A673 (cell line): ENCODE results near the gene CRY2. TPM values are rescaled to one million over a fixed set of nuclear protein-coding genes. Genes with fewer than 3 reads are reported as not detected.

Source experiments
- BruUV-seq: library from RNA; stranded (reverse); fragments of 400-500 nt; replicated peaks from 2 replicates; lab custom pipeline; 2021; lab: Mats Ljungman, UMichigan
- CTCF ChIA-PET: fragments of 300-600 bp; sonication (Branson Sonifier 250); formaldehyde crosslinking; loops from one replicate; lab custom pipeline; 2022; ENCODE audit warnings: antibody characterized with exemption; lab: Charles Lee
- POLR2A ChIA-PET: fragments of 300-600 bp; sonication (Branson Sonifier 250); formaldehyde crosslinking; loops from one replicate; lab custom pipeline; 2022; ENCODE audit warnings: antibody characterized with exemption; ENCODE audit not compliant: low non-redundant PET; lab: Charles Lee
- DNase-seq: peaks from one replicate; pipeline ENCODE4 v3.0.0-alpha.2; 2015; ENCODE audit warnings: low spot score
- H3K27ac ChIP-seq: fragments of 200-600 bp; sonication (generic); 2 replicates; pipeline ENCODE4 v1.5.1; 2016; ENCODE audit warnings: mixed run types, low read depth, mild to moderate bottlenecking, mixed read lengths, antibody characterized with exemption, low read length; ENCODE audit not compliant: poor library complexity, severe bottlenecking
- H3K27me3 ChIP-seq: fragments of 200-600 bp; sonication (generic); replicated peaks from 2 replicates; pipeline ENCODE4 v1.6.1; 2017; ENCODE audit warnings: mixed run types, low read depth, mild to moderate bottlenecking, mixed read lengths, antibody characterized with exemption, low read length; ENCODE audit not compliant: insufficient read depth, poor library complexity
- H3K36me3 ChIP-seq: fragments of 200-600 bp; sonication (generic); 2 replicates; pipeline ENCODE4 v1.6.1; 2016; ENCODE audit warnings: mixed run types, mild to moderate bottlenecking, mixed read lengths, antibody characterized with exemption, low read length; ENCODE audit not compliant: insufficient read depth, poor library complexity, severe bottlenecking
- H3K4me1 ChIP-seq: fragments of 200-600 bp; sonication (generic); 2 replicates; pipeline ENCODE4 v1.6.1; 2017; ENCODE audit warnings: mixed run types, mild to moderate bottlenecking, mixed read lengths, antibody characterized with exemption, low read length; ENCODE audit not compliant: insufficient read depth, poor library complexity, severe bottlenecking
- H3K4me3 ChIP-seq: fragments of 200-600 bp; sonication (generic); 2 replicates; pipeline ENCODE4 v1.5.1; 2016; ENCODE audit warnings: low read depth, mixed run types, mild to moderate bottlenecking, mixed read lengths, low read length; ENCODE audit not compliant: poor library complexity, severe bottlenecking
- H3K9me3 ChIP-seq: fragments of 200-600 bp; sonication (generic); 2 replicates; pipeline ENCODE4 v1.6.1; 2016; ENCODE audit warnings: mixed run types, low read depth, mild to moderate bottlenecking, mixed read lengths, antibody characterized with exemption, low read length; ENCODE audit not compliant: poor library complexity, severe bottlenecking
- EZH2 ChIP-seq: fragments of 200-600 bp; sonication (generic); IDR thresholded peaks from 2 replicates; pipeline ENCODE4 v1.6.1; 2017; ENCODE audit warnings: borderline replicate concordance, low read depth, mild to moderate bottlenecking, mixed read lengths, antibody characterized with exemption, low read length; ENCODE audit not compliant: poor library complexity, severe bottlenecking
- intact Hi-C: fragments of 100-400 bp; cut with micrococcal nuclease; formaldehyde crosslinking; loops from one replicate; pipeline ENCODE4 v1.10.0; 2022; ENCODE audit not compliant: unreplicated experiment
- total RNA-seq: library from RNA; stranded (reverse); gene quantifications from 2 replicates; pipeline ENCODE4 v1.2.3, GENCODE V29; 2021
- TF ChIP-seq, protein P1 (sequence below): fragments of 300-800, 200-600 bp; sonication (generic); conservative IDR thresholded peaks from 2 replicates; pipeline ENCODE4 v1.5.1; 2017; ENCODE audit warnings: low read depth, mild to moderate bottlenecking, antibody characterized with exemption, low read length, moderate library complexity, mixed read lengths

CRY2 gene
- total RNA-seq, 1 experiment from 2014 or later: 46.4 TPM

DNA sequence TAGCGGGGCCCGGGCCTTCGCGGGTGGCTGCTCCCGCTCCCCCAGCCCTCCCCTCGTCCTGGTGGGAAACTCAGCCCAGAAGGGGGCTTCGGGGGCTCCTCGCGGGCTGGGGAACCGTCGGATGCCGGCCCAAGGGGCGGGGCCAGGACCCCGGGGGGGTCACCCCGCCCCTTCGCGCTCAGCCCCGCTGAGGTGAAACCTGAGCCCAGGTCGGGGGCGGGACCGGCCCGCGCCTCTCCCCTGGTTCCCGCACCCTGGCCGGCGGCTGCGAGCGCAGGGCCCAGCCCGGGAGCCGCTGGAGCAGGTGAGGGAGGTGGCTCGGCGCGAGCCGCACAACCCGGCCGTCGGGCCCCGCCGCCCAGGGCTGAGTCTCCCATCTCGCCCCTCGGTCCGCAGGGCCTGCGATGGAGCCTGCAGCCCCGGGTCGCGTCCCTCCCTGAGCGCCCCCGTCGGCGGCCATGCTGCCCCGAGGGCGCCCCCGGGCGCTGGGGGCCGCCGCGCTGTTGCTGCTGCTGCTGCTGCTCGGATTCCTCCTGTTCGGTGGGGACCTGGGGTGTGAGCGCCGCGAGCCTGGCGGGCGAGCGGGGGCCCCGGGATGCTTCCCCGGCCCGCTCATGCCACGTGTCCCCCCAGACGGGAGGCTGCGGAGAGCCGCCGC lies 75.3 kb downstream of the CRY2 start, which contains the start of gene LARGE2:
LARGE2 (plus strand) TSS at position 232 of the 658 bp plus-strand sequence; CDS start at position 459, 227 bp downstream.
- Histone ChIP-seq H3K27ac (no peak within 1 kb of the TSS), H3K4me3 (peak within 1 kb of the TSS; percentile 66), H3K36me3 (no peaks in the 10 kb centered on the region), H3K9me3 (no peaks in the 10 kb centered on the region), H3K27me3 (no peaks in the 10 kb centered on the region), H3K4me1 (peaks cover 7% of the 10 kb centered on the region)
- no TSS peak for BruUV-seq
- DNase-seq: peak; percentile 77
- intact Hi-C loops: no loop called here
- ChIA-PET CTCF (no interaction called here), POLR2A (no interaction called here)
- no peak for TF ChIP-seq EZH2
- TF ChIP-seq, protein P1, sequence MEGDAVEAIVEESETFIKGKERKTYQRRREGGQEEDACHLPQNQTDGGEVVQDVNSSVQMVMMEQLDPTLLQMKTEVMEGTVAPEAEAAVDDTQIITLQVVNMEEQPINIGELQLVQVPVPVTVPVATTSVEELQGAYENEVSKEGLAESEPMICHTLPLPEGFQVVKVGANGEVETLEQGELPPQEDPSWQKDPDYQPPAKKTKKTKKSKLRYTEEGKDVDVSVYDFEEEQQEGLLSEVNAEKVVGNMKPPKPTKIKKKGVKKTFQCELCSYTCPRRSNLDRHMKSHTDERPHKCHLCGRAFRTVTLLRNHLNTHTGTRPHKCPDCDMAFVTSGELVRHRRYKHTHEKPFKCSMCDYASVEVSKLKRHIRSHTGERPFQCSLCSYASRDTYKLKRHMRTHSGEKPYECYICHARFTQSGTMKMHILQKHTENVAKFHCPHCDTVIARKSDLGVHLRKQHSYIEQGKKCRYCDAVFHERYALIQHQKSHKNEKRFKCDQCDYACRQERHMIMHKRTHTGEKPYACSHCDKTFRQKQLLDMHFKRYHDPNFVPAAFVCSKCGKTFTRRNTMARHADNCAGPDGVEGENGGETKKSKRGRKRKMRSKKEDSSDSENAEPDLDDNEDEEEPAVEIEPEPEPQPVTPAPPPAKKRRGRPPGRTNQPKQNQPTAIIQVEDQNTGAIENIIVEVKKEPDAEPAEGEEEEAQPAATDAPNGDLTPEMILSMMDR: no peak; the same call in 1 of the 2 replicates

DNA sequence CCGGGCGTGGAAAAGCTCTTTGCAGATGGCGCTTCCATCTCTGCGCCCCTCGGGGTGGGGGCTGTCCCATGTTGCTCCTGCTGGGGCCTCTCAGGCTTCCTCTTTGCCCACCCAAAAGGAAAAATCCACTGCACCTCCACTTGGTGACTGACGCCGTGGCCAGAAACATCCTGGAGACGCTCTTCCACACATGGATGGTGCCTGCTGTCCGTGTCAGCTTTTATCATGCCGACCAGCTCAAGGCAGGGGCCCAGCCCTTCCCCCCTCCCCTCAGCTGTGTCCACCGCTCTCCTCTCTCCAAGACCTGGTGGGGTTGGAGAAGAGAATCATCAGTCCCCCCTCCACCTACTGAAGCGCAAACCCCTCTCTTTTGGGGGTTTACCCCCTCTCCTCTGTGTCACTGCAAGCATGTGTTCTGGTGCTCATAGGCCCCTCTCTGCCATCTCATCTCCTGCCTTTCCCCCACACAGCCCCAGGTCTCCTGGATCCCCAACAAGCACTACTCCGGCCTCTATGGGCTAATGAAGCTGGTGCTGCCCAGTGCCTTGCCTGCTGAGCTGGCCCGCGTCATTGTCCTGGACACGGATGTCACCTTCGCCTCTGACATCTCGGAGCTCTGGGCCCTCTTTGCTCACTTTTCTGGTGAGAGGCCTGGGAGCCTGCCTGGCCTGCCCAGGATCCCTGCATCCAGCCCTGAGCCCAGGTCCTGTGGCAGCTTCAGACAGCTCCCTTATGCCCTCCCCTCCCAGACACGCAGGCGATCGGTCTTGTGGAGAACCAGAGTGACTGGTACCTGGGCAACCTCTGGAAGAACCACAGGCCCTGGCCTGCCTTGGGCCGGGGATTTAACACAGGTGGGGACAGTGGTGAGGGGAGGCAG lies 77.0 kb downstream of the CRY2 start:
- H3K36me3 ChIP-seq: no peaks in the 10 kb centered on the region
- H3K9me3 ChIP-seq: no peaks in the 10 kb centered on the region
- no peak for TF ChIP-seq EZH2
- TF ChIP-seq, protein P1: no peak
- CTCF ChIA-PET: interaction anchor here (0.7 to 0.8 kb wide), 2 partner anchors 39 to 71 kb away, joined by 3 to 4 read pairs; no protein-coding TSS in a partner anchor
- H3K4me3 ChIP-seq: no peak overlapping the region
- BruUV-seq: no TSS peak
- intact Hi-C loops: no loop called here
- H3K27me3 ChIP-seq: no peaks in the 10 kb centered on the region
- no peak overlapping the region for H3K27ac ChIP-seq
- H3K4me1 ChIP-seq: peaks cover 7% of the 10 kb centered on the region
- POLR2A ChIA-PET: interaction anchor here (0.5 kb wide), 1 partner anchor 410 kb away, joined by 5 read pairs; no protein-coding TSS in a partner anchor
- no peak for DNase-seq

DNA sequence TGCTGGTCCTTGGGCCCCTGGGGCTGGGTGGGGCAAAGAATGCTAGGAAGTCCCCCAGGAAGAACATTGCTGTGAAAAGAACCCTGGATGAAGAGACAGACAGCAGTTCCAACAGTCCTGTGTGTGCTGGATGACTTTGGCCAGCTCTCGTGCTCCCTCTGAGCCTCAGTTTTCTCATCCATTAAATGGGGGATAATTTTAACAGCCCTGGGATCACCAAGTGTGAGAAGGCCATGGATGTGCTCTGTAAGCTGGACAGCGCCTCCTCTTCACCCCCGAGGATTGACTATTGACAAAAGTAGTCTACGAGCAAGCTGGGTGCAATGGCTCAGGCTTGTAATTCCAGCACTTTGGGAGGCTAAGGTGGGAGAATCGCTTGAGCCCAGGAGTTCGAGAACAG lies 77.7 kb downstream of the CRY2 start:
- POLR2A ChIA-PET: no interaction called here
- DNase-seq: no peak
- Histone ChIP-seq H3K9me3 (no peaks in the 10 kb centered on the region), H3K27me3 (no peaks in the 10 kb centered on the region), H3K36me3 (no peaks in the 10 kb centered on the region), H3K4me3 (no peak overlapping the region), H3K27ac (no peak overlapping the region), H3K4me1 (peaks cover 7% of the 10 kb centered on the region)
- intact Hi-C loops: no loop called here
- TSS peak; percentile 36 for BruUV-seq
- CTCF ChIA-PET: interaction anchor here (0.7 to 0.8 kb wide), 2 partner anchors 38 to 71 kb away, joined by 3 to 4 read pairs; no protein-coding TSS in a partner anchor
- no peak for TF ChIP-seq EZH2
- TF ChIP-seq, protein P1: no peak
